NB4 (cell line): ENCODE results near the gene DHRS12.

Experiments
- CTCF ChIP-seq: IDR thresholded peaks from one replicate; pipeline ENCODE4 v1.5.1; 2012; ENCODE audit warnings: low read depth, low read length
- MAX ChIP-seq: IDR thresholded peaks from 2 replicates; pipeline ENCODE4 v1.6.1; 2011; ENCODE audit warnings: low read depth, low read length
- POLR2A ChIP-seq: IDR thresholded peaks from 2 replicates; pipeline ENCODE4 v1.6.1; 2011; ENCODE audit warnings: mild to moderate bottlenecking; ENCODE audit not compliant: insufficient read length; ENCODE audit errors: extremely low read depth

- TF ChIP-seq CTCF (no peak), MAX (no peak), POLR2A (no peak)
Observed at GRCh38 chr13:51822106-51822815, 18.3 kb upstream of the DHRS12 start.
